Keratinocyte (primary cell): ENCODE measurements around the gene PKD2. TPM values are rescaled to one million over a fixed set of nuclear protein-coding genes. Genes with fewer than 3 reads are reported as not detected.

Experiments used
- DNase-seq: peaks from one replicate; pipeline ENCODE4 v3.0.0-alpha.2; 2011; ENCODE audit warnings: low read depth, missing footprints, low spot score
- FAIRE-seq: peaks from 2 replicates; lab custom pipeline; 2011; peaks lifted over from hg19 to GRCh38; lab: Jason Lieb, UNC
- H2AFZ ChIP-seq: 2 replicates; pipeline ENCODE4 v1.6.0; 2012; ENCODE audit warnings: low read length, control low read depth, inconsistent platforms; ENCODE audit not compliant: control insufficient read depth
- H3K27ac ChIP-seq: 2 replicates; pipeline ENCODE4 v1.5.1; 2011; ENCODE audit warnings: low read length; ENCODE audit not compliant: control insufficient read depth, insufficient read depth
- H3K27me3 ChIP-seq: 3 replicates; pipeline ENCODE4 v1.6.0; 2011; ENCODE audit warnings: low read length; ENCODE audit not compliant: control insufficient read depth, insufficient read depth; ENCODE audit errors: extremely low read depth
- H3K36me3 ChIP-seq, 2 experiments: 2 replicates in 1 of 2; 3 replicates in 1 of 2; pipeline ENCODE4 v1.5.1; 2011; ENCODE audit warnings: low read length in 2 of 2, mild to moderate bottlenecking in 1 of 2; ENCODE audit not compliant: control insufficient read depth in 2 of 2, insufficient read depth in 2 of 2; ENCODE audit errors: extremely low read depth in 1 of 2
- H3K4me1 ChIP-seq: 3 replicates; pipeline ENCODE4 v1.5.1; 2011; ENCODE audit warnings: low read length; ENCODE audit not compliant: control insufficient read depth, insufficient read depth; ENCODE audit errors: extremely low read depth
- H3K4me2 ChIP-seq: 3 replicates; pipeline ENCODE4 v1.6.0; 2011; ENCODE audit warnings: low read depth, low read length; ENCODE audit not compliant: control insufficient read depth, insufficient read depth; ENCODE audit errors: extremely low read depth
- H3K4me3 ChIP-seq, 3 experiments: fragments of 200-600 bp in 1 of 3; sonication (generic) in 1 of 3; 2 replicates in 2 of 3; 3 replicates in 1 of 3; pipeline ENCODE4 v1.5.1; 2011 to 2016; ENCODE audit warnings: low read length in 3 of 3, mild to moderate bottlenecking in 3 of 3, control low read depth in 2 of 3, inconsistent platforms in 1 of 3, low read depth in 1 of 3, mixed read lengths in 1 of 3, mixed run types in 1 of 3, moderate library complexity in 1 of 3; ENCODE audit not compliant: control insufficient read depth in 2 of 3, insufficient read depth in 2 of 3; ENCODE audit errors: extremely low read depth in 1 of 3
- H3K79me2 ChIP-seq: 2 replicates; pipeline ENCODE4 v1.6.0; 2012; ENCODE audit warnings: low read length; ENCODE audit not compliant: control insufficient read depth, insufficient read depth
- H3K9ac ChIP-seq: 3 replicates; pipeline ENCODE4 v1.6.0; 2011; ENCODE audit warnings: low read length; ENCODE audit not compliant: control insufficient read depth, insufficient read depth; ENCODE audit errors: extremely low read depth
- H3K9me1 ChIP-seq: 3 replicates; pipeline ENCODE4 v1.6.0; 2011; ENCODE audit warnings: low read length; ENCODE audit not compliant: control insufficient read depth, insufficient read depth; ENCODE audit errors: extremely low read depth
- H3K9me3 ChIP-seq: 2 replicates; pipeline ENCODE4 v1.5.1; 2012; ENCODE audit warnings: low read depth, low read length; ENCODE audit not compliant: control insufficient read depth
- H4K20me1 ChIP-seq: 3 replicates; pipeline ENCODE4 v1.6.0; 2011; ENCODE audit warnings: low read length; ENCODE audit not compliant: control insufficient read depth, insufficient read depth; ENCODE audit errors: extremely low read depth
- EZH2 ChIP-seq: IDR thresholded peaks from one replicate; pipeline ENCODE4 v1.6.1; 2012; ENCODE audit warnings: inconsistent platforms, mild to moderate bottlenecking, low read length, moderate library complexity
- dilution Hi-C: fragments of 300-500 bp; cut with MboI; formaldehyde crosslinking; loops from one replicate; pipeline ENCODE4 v1.7.0; 2020; ENCODE audit warnings: low sequenced_read_pairs; ENCODE audit not compliant: extremely low pct_ligation_motif_present
- polyA plus RNA-seq, 5 experiments: library from polyadenylated mRNA; depleted of rRNA in 3 of 5; stranded (reverse) in 3 of 5; stranded (forward) in 1 of 5; unstranded in 1 of 5; fragments of >200 nt; gene quantifications; 1 replicate in 1 of 5; 2 replicates in 3 of 5; 3 replicates in 1 of 5; pipeline versions ENCODE4 v1.2.1 to v1.2.3, GENCODE V29; 2011 to 2012; ENCODE audit warnings: missing spikeins in 2 of 5, low read depth in 1 of 5, low replicate concordance in 1 of 5
- TF ChIP-seq, protein P1 (sequence below), 3 experiments: IDR thresholded peaks in 1 of 3; conservative IDR thresholded peaks in 1 of 3; optimal IDR thresholded peaks in 1 of 3; 2 replicates in 2 of 3; 3 replicates in 1 of 3; pipeline versions ENCODE3 to v1.5.1; 2011; ENCODE audit warnings: low read length in 3 of 3, mild to moderate bottlenecking in 3 of 3, moderate library complexity in 2 of 3, control low read depth in 1 of 3, inconsistent platforms in 1 of 3; ENCODE audit not compliant: insufficient read depth in 2 of 3; ENCODE audit errors: extremely low read depth in 1 of 3

The PKD2 gene
- polyA plus RNA-seq, 1 donor (not counting 4 experiments of a cell fraction or from before 2014, with no cell fraction given), result 21.5 TPM

DNA sequence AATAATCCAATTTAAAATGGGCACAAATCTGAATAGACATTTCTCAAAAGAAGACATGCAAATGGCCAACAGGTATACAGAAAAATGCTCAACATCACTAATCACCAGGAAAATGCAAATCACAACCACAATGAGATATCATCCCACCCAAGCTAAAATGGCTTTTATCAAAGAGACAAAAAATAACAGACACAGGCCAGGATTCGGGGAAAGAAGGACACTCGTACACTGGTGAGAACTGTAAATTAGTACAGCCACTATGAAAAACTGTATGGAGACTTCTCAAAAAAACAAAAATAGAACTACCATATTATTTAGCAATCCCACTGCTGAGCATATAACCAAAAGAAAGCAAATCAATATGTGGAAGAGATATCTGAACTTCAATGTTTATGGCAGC is 23.4 kb upstream of the PKD2 start:
- no peak overlapping the region for H2AFZ ChIP-seq
- no peaks in the 10 kb centered on the region for H3K27me3 ChIP-seq
- H3K4me1 ChIP-seq, result no peaks in the 10 kb centered on the region
- no peaks in the 10 kb centered on the region for H3K36me3 ChIP-seq
- DNase-seq, result no peak
- no peaks in the 10 kb centered on the region for H4K20me1 ChIP-seq
- no peaks in the 10 kb centered on the region for H3K79me2 ChIP-seq
- no peak for TF ChIP-seq EZH2
- FAIRE-seq, result no peak
- no peak overlapping the region for H3K4me2 ChIP-seq
- no peaks in the 10 kb centered on the region for H3K9me1 ChIP-seq
- H3K4me3 ChIP-seq, result no peak overlapping the region
- no peak overlapping the region for H3K27ac ChIP-seq
- dilution Hi-C loops, result no loop called here
- no peak overlapping the region for H3K9ac ChIP-seq
- no peaks in the 10 kb centered on the region for H3K9me3 ChIP-seq

DNA sequence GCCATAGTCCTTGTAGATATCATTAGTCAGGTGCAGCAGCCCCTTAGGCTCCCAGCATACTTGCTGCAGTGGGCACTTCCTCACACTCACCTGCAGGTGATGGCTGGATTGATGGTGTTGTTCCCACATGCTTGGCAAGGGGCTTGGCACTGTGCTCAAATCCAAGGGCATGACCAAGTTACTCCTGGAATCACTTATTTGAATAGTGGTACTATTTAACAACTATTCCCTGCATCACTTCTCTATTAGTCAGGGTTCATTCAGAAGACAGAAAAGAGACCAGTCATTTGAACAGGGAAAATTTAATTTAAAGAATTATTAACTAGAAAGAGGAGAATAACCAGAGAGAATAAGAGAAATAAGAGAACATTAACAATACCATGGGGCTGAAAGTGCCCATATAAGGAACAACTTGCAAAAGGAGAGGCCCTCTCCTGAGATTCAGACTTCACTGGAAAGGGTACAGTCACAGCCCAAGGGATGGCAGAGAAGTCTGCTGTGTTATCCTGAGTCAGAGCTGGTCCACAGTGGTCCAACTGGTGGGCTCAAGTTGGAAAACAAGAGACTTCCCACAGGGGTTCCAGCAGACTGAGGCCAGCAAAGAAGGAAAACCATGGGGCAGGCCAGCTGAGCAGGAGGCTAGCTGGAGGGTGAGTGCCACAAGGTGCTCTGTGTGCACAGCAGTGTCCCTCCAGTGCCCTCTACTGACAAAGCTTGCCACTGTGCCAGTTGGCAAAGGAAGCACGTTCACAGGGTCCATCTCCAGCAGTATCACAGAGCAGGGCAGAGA is 22.1 kb upstream of the PKD2 start:
- Histone ChIP-seq H3K27ac (no peak overlapping the region), H2AFZ (no peak overlapping the region), H3K4me3 (no peak overlapping the region), H3K9me3 (no peaks in the 10 kb centered on the region), H3K27me3 (no peaks in the 10 kb centered on the region), H3K36me3 (no peaks in the 10 kb centered on the region), H3K4me1 (no peaks in the 10 kb centered on the region), H3K9me1 (no peaks in the 10 kb centered on the region), H4K20me1 (no peaks in the 10 kb centered on the region), H3K4me2 (no peak overlapping the region), H3K9ac (no peak overlapping the region), H3K79me2 (no peaks in the 10 kb centered on the region)
- peak; percentile 98 for FAIRE-seq
- DNase-seq, result no peak
- no peak for TF ChIP-seq EZH2
- TF ChIP-seq, protein P1, sequence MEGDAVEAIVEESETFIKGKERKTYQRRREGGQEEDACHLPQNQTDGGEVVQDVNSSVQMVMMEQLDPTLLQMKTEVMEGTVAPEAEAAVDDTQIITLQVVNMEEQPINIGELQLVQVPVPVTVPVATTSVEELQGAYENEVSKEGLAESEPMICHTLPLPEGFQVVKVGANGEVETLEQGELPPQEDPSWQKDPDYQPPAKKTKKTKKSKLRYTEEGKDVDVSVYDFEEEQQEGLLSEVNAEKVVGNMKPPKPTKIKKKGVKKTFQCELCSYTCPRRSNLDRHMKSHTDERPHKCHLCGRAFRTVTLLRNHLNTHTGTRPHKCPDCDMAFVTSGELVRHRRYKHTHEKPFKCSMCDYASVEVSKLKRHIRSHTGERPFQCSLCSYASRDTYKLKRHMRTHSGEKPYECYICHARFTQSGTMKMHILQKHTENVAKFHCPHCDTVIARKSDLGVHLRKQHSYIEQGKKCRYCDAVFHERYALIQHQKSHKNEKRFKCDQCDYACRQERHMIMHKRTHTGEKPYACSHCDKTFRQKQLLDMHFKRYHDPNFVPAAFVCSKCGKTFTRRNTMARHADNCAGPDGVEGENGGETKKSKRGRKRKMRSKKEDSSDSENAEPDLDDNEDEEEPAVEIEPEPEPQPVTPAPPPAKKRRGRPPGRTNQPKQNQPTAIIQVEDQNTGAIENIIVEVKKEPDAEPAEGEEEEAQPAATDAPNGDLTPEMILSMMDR (optimal IDR thresholded peaks at IDR 0.05 in 1 of 3, IDR thresholded peaks at IDR 0.05 in 1 of 3, conservative IDR thresholded peaks at IDR 0.05 in 1 of 3; ENCODE audit: extremely low read depth in 1 of 3, insufficient read depth in 2 of 3, low read length in 3 of 3), result peak; percentile 78 to 96 (median 90)
- dilution Hi-C loops, result no loop called here

DNA sequence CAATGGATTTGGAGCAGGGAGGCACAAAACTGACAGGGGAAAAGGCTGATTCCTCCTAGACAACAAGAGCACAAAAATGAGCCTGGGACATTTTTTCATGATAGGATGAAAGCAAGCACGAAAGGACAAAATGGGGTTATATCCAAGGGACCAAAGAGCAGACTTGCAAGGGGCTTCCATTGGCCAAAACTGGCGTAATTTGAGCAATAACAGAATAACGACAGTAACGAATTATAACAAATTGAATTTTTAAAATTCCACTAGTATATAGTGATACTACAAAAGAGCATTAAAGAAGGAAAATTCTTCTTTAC is 21.6 kb upstream of the PKD2 start:
- H3K4me3 ChIP-seq, result no peak overlapping the region
- dilution Hi-C loops, result no loop called here
- H3K79me2 ChIP-seq, result no peaks in the 10 kb centered on the region
- TF ChIP-seq EZH2, result no peak
- TF ChIP-seq, protein P1 (optimal IDR thresholded peaks at IDR 0.05 in 1 of 3, IDR thresholded peaks at IDR 0.05 in 1 of 3, conservative IDR thresholded peaks at IDR 0.05 in 1 of 3; ENCODE audit: extremely low read depth in 1 of 3, insufficient read depth in 2 of 3, low read length in 3 of 3), result no peak
- no peaks in the 10 kb centered on the region for H3K9me3 ChIP-seq
- H3K27me3 ChIP-seq, result no peaks in the 10 kb centered on the region
- H2AFZ ChIP-seq, result no peak overlapping the region
- no peak overlapping the region for H3K27ac ChIP-seq
- H3K9ac ChIP-seq, result no peak overlapping the region
- no peaks in the 10 kb centered on the region for H3K4me1 ChIP-seq
- H3K9me1 ChIP-seq, result no peaks in the 10 kb centered on the region
- no peaks in the 10 kb centered on the region for H4K20me1 ChIP-seq
- FAIRE-seq, result no peak
- no peak for DNase-seq
- H3K36me3 ChIP-seq, result no peaks in the 10 kb centered on the region
- no peak overlapping the region for H3K4me2 ChIP-seq
